ENCODE data around the gene LCE2C. TPM values are rescaled to one million over a fixed set of nuclear protein-coding genes. Genes with fewer than 3 reads are reported as not detected.

LCE2C gene, protein sequence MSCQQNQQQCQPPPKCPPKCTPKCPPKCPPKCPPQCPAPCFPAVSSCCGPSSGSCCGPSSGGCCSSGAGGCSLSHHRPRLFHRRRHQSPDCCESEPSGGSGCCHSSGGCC
- not detected for total RNA-seq

DNA sequence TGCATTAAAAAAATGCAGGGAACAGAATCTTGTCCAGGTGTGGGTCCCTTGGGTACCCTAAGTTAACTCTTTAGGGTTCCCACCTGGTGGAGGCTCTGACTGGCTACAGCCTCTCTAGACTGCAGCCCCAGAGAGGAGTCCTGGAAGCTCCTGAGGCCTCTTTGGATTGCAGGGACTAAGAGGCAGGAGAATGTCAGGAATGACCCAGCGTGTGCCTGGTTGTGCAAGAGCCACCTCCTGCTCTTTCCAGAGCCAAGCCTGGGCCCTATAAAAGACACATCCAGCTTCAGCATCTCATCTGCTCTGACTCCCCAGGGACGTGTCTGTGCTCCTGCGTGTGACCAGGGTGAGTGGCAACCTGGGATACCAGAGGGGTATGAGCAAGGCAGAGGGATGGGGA lies at the start of gene LCE2C:
Gene LCE2C, plus strand, starts transcription at position 297 of the 400 bp plus-strand sequence. CDS start 737 bp downstream, outside the sequence.

DNA sequence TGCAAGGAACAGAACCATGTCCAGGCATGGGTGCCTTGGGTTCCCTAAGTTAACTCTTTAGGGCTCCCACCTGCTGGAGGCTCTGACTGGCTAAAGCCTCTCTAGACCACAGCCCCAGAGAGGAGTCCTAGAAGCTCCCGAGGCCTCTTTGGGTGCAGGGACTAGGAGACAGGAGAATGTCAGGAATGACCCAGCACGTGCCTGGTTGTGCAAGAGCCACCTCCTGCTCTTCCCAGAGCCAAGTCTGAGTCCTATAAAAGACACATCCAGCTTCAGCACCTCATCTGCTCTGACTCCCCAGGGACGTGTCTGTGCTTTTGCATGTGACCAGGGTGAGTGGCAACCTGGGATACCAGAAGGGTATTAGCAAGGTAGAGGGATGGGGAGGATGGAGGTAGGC lies 12.0 kb upstream of the LCE2C start, which contains the start of gene LCE2D:
Gene LCE2D, plus strand, starts transcription at position 283 of the 400 bp plus-strand sequence. CDS start 726 bp downstream, outside the sequence.

DNA sequence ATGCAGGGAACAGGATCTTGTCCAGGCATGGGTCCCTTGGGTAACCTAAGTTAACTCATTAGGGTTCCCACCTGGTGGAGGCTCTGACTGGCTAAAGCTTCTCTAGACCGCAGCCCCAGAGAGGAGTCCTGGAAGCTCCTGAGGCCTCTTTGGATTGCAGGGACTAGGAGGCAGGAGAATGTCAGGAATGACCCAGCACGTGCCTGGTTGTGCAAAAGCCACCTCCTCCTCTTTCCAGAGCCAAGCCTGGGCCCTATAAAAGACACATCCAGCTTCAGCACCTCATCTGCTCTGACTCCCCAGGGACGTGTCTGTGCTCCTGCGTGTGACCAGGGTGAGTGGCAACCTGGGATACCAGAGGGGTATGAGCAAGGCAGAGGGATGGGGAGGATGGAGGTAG lies 10.7 kb downstream of the LCE2C start, which contains the start of gene LCE2B:
Gene LCE2B, plus strand, starts transcription at position 301 of the 400 bp plus-strand sequence. CDS start 721 bp downstream, outside the sequence.

DNA sequence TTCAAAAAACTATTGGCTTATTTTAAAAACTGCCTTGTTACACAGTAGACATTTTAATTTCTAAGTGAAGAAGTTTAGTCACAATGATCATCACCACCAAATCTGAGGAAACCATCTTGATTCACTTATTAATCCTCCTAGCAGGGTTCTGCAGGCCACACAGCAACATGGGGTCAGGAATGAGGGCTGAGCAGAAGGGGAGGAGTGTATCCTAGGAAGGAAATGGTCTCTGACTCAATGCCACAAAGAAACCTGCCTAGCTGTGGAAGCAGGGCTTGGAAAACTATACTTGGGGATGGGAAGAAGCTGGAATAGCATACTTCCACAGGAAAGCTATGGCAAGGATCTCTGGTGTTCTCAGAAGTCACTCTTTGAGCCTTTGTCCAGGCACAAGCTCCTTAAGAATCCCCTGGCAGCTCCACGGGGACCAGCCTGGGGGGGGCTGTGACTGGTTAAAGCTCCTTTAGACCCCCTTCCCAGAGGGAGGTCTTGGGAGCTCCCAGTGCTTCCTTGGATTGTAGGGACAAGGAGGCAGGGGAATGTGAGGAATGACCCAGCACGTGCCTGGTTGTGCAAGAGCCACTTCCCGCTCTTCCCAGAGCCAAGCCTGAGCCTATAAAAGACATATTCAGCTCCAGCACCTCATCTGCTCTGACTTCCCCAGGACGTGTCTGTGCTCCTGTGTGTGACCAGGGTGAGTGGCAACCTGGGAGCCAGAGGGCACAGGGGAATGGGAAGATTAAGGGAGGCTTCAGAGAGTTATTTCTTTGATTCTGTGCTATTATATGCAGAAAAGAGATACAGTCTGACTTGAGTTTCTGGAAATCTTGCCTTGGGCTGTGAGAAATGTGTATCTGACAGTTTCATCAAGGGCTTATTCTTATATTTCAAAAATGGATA lies 22.9 kb downstream of the LCE2C start, which contains the start of gene LCE2A:
Gene LCE2A, plus strand, starts transcription at position 645 of the 900 bp plus-strand sequence. CDS start 557 bp downstream, outside the sequence.

DNA sequence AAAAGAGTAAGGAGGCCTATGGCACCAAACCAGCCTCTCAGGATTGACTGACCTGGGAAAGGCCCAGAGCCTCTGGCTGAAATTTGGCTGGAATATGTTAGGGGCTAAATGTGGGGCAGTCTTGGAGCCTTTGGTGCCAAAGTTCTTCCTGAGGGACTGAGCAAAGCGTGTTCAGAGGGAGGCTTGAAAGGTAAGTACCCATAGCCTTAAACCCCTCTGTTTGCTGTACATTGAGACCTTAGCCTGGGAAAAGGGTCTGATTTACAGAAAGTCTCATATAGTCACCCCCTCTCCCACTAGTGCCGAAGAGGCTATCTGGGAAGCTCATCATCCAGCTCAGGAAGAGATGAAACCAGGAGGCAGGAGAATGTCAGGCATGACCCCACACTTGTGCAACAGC lies 32.8 kb downstream of the LCE2C start, which contains the start of gene LCE4A:
Gene LCE4A, plus strand, starts transcription at position 301 of the 400 bp plus-strand sequence. CDS start 916 bp downstream, outside the sequence.

Other genes with a start within 250 kb of the LCE2C start
- gene LCE5A, start 164.5 kb upstream of the LCE2C start, total RNA-seq, result not detected
- not detected for gene CRCT1, start 160.8 kb upstream of the LCE2C start, total RNA-seq
- gene LCE3E, start 108.5 kb upstream of the LCE2C start, total RNA-seq, result not detected
- gene LCE3D, start 94.8 kb upstream of the LCE2C start, total RNA-seq, result not detected
- not detected for gene LCE3C, start 75.0 kb upstream of the LCE2C start, total RNA-seq
- not detected for gene LCE3B, start 61.5 kb upstream of the LCE2C start, total RNA-seq
- not detected for gene LCE3A, start 52.2 kb upstream of the LCE2C start, total RNA-seq
- not detected for gene LCE2D, start 11.9 kb upstream of the LCE2C start, total RNA-seq
- not detected for gene LCE2B, start 10.8 kb downstream of the LCE2C start, total RNA-seq
- 1 to 10 TPM in 1 of 2 donors, under 1 TPM in 1; 0.69 to 1.3 TPM for gene LCE2A, start 23.1 kb downstream of the LCE2C start, total RNA-seq
- not detected for gene LCE4A, start 32.9 kb downstream of the LCE2C start, total RNA-seq
- gene KPRP, start 82.7 kb downstream of the LCE2C start, total RNA-seq, result not detected
- gene LCE1F, start 99.9 kb downstream of the LCE2C start, total RNA-seq, result not detected
- not detected for gene LCE1E, start 111.0 kb downstream of the LCE2C start, total RNA-seq
- gene LCE1D, start 121.4 kb downstream of the LCE2C start, total RNA-seq, result not detected
- gene LCE1C, start 131.4 kb downstream of the LCE2C start, total RNA-seq, result not detected
- gene LCE1B, start 136.7 kb downstream of the LCE2C start, total RNA-seq, result not detected
- not detected for gene LCE1A, start 152.2 kb downstream of the LCE2C start, total RNA-seq
- not detected for gene LCE6A, start 167.6 kb downstream of the LCE2C start, total RNA-seq
- gene LCE7A, start 184.7 kb downstream of the LCE2C start, total RNA-seq, result not detected
- not detected for gene SMCP, start 203.0 kb downstream of the LCE2C start, total RNA-seq
- not detected for gene IVL, start 233.3 kb downstream of the LCE2C start, total RNA-seq

All from melanocyte of skin (primary cell).